ENCODE data around the gene ZNF784. TPM values are rescaled to one million over a fixed set of nuclear protein-coding genes. Genes with fewer than 3 reads are reported as not detected.

ZNF784 gene
- total and polyA plus RNA-seq, 9 of the 15 experiments (the other 6 are each of a cell fraction or from before 2014, with no cell fraction given) = 0.14 to 6.1 (median 2.1) TPM

GRCh38 chr19:55635334-55635717 is 11.0 kb upstream of the ZNF784 start (continued):
- TF ChIP-seq NR3C1 (CRISPR knock-in tag; IDR thresholded peaks at IDR 0.05) (peak; percentile 44; the same call in 1 of the 2 replicates), ZNF407 (IDR thresholded peaks at IDR 0.05; ENCODE audit: low read depth) (no peak), PTBP1 (IDR thresholded peaks at IDR 0.05; ENCODE audit: low read depth, low read length) (no peak), NFYB (IDR thresholded peaks at IDR 0.05; ENCODE audit: extremely low read depth, insufficient read length) (no peak), ZC3H4 (CRISPR knock-in tag; IDR thresholded peaks at IDR 0.05; ENCODE audit: borderline replicate concordance) (0 out of 2 replicates have a peak, but pooled peaks have one; percentile 67), MCM7 (IDR thresholded peaks at IDR 0.05) (no peak), JUNB (CRISPR knock-in tag; conservative IDR thresholded peaks at IDR 0.05) (no peak), ZNF449 (CRISPR knock-in tag; IDR thresholded peaks at IDR 0.05) (no peak), JUND (IDR thresholded peaks at IDR 0.05; ENCODE audit: borderline replicate concordance, low read depth, low read length) (no peak), JUND (tag; IDR thresholded peaks at IDR 0.05; ENCODE audit: borderline replicate concordance, low read depth, low read length) (no peak), TAF7 (tag; IDR thresholded peaks at IDR 0.05) (no peak), NFATC3 (IDR thresholded peaks at IDR 0.05) (no peak), ARNT (IDR thresholded peaks at IDR 0.05) (no peak), ZNF639 (CRISPR knock-in tag; conservative IDR thresholded peaks at IDR 0.05 in 1 of 2, IDR thresholded peaks at IDR 0.05 in 1 of 2) (no peak), FOXP1 (CRISPR knock-in tag; IDR thresholded peaks at IDR 0.05) (no peak), COPS2 (conservative IDR thresholded peaks at IDR 0.05) (no peak)

Measured in K562 (cell line).